ENCODE results near the gene BANP.
"Not testable (repeated sequence)": the region's sequence is repeated elsewhere in the genome, so short reads cannot be mapped to it uniquely, and the experiment has no call there.

Gene BANP

GRCh38 chr16:88088611-88089010 lies 137.4 kb downstream of the BANP start:
- DNase-seq (ENCODE audit: low read depth) = not testable (repeated sequence)

DNA sequence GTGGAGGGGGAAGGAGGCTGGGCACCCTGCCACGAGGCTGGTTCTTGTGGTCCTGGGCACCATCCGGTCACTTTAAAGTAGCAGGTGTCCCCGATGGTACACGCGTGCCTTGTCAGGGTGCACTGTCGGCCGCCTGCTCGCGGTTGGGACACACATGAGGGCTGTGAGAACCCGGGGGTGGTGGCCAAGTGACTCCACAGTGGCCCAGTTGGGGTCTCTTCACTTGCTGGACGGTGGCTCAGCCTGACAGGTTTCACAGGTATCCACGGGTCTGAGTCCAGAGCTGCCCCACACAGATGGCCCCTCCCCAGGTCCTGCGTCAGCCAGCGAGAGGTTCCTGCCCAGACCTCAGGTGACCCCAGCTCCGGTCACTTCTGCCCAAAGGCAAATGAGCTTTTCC lies 137.8 kb downstream of the BANP start:
- DNase-seq (ENCODE audit: low read depth) = not testable (repeated sequence)

DNA sequence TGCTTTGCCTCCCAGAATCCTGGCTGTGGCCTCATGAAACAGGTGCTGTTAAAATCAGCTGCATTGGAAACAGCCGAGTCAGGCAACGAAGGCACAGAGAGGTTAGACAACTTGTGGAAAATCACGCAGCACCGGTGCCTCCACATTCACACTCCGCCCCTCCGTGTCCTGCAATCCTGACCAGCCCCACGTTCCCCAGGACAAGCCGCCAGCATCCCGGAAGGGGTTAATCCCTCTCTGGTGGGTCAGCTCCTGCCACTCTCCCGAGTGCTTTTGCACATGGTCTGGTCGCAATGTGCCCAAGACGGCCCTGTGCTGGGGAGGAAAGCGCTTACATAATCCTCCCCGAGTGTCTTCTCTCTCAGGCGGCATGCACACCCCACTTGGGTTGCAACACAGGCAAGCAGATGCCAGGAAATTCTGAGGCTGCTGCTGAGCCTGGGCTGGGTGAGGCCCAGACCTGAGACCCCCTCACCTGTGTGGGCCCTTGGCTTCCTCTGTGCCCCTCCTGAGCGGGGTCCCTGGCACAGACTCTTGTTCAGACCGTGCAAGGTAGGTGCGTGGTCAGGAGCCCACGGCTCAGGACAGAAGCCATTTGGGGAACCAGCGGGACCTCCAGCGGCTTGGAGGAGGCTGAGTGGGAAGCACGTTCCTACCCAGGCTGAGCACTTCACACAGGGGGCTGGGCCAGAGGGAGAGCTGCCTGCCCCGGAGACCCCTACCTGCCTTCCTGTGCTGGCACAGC lies 138.6 kb downstream of the BANP start:
- not testable (repeated sequence) for DNase-seq (ENCODE audit: low read depth)

DNA sequence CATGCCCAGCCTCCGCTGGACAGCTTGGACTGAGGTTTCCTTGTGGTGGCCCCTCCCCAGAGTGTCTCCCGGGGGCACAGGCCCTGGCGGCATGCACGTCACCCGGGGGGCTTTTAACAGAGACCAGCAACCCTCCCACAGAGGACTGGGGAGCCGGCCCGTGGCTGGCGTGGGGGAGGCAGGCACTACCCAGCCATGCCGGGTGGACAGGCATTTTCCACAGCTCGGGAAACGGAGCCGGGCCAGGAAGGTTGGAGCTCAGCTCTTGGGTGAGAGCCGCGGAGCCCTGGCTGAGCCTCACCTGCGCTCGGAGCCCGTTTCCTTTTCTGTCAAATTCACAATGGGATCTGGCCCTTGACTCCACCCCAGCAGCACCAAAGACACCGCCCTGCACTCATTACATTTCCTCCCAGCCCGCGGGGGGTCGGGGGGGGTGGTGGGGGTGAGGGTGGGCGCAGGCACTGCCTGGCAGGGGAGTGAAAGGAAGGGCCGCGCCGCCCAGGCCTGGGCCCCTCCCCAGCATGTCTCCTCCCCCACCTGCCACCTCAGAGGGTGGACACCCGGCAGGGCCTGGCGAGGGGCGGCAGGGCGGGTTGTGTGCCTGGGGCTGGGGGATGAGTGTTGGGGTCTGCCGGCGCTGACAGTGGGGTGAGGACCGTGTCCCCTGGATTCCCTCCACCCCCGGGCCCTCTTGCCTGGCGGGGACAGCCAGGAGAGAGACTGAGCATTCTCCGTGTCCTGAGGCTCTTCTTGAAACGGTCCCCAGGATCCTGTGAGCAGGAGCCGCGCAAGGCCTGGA lies 139.3 kb downstream of the BANP start:
- not testable (repeated sequence) for DNase-seq (ENCODE audit: low read depth)

GRCh38 chr16:88091221-88091971 lies 140.2 kb downstream of the BANP start:
- DNase-seq (ENCODE audit: low read depth) = not testable (repeated sequence)

GRCh38 chr16:88091972-88092302 lies 140.7 kb downstream of the BANP start:
- DNase-seq (ENCODE audit: low read depth) = not testable (repeated sequence)

DNA sequence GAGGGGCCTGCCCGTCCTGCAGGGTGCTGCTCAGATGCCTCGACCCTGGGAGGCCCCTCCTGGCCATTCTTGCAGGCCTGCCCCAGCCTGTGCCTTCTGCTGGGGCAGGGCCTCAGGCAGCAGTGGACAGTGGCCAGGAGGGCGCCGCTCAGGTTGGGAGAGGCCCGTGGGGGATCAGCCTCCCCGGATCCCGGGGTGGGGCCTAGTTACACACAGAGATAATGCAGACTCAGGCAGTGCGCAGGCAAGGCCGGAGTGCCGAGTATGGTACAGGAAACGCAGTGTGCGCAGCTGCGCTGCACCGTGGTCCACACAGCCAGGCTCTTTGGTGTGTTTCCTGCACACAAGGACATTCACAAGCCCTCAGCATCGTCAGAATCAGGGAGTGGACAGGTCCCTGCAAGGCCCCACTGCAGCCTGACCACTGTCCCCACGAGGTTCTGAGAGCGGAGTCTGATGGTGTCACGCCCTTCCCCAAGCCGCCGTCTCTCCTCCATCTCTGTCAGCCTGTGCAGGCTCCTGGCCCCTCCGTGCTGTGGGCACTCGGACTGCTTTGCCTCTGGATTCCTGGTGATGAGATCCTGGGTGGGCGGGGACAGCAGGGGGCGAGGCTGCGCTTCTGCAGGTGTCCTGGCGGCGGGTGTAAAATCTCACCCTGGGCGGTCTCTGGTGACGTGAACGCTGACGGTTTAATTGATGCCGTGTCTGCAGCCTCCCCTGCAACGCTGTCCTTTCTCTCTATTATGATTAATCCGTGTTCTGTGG lies 141.7 kb downstream of the BANP start:
- not testable (repeated sequence) for DNase-seq (ENCODE audit: low read depth)

GRCh38 chr16:88093556-88094252 lies 142.5 kb downstream of the BANP start:
- DNase-seq (ENCODE audit: low read depth) = not testable (repeated sequence)

DNA sequence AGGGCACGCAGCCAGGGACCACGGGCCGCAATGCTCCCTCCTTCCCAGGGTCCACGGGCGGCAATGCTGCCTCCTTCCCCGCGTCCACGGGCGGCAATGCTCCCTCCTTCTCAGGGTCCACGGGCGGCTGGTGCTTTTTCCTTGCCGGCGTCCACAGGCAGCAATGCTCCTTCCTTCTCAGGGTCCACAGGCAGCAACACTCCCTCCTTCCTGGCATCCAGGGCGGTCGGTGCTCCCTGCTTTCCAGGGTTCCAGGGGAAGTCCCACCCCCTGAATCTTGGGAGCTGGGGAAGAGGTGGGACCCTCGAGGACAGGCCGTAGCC lies 143.0 kb downstream of the BANP start:
- not testable (repeated sequence) for DNase-seq (ENCODE audit: low read depth)

GRCh38 chr16:88094900-88095299 lies 143.7 kb downstream of the BANP start:
- DNase-seq (ENCODE audit: low read depth) = not testable (repeated sequence)

DNA sequence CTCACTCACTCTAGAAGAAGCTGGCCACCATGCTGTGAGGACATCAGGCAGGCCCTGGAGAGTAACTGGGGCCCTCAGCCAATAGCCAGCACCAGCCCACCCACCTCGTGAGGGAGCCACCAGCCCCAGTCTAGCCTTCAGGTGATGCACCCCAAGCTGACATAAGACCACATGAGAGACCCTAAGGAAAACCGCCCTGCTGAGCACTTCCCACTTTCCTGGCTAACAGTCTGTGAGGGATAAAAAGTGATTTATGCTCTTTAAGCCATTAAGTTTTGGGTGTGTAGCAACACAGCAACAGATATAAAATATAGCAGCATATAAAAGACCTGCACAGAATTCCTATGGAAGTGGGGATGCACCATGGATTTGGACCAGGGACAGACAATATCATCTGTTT lies 145.4 kb downstream of the BANP start:
- DNase-seq (ENCODE audit: low read depth) = not testable (repeated sequence)

- not testable (repeated sequence) for DNase-seq (ENCODE audit: low read depth)
Observed at GRCh38 chr16:88098731-88099562, 147.7 kb downstream of the BANP start.

- DNase-seq (ENCODE audit: low read depth) = no peak
Observed at GRCh38 chr16:88099563-88099890, 148.3 kb downstream of the BANP start.

- not testable (repeated sequence) for DNase-seq (ENCODE audit: low read depth)
Observed at GRCh38 chr16:88099956-88100355, 148.7 kb downstream of the BANP start.

DNA sequence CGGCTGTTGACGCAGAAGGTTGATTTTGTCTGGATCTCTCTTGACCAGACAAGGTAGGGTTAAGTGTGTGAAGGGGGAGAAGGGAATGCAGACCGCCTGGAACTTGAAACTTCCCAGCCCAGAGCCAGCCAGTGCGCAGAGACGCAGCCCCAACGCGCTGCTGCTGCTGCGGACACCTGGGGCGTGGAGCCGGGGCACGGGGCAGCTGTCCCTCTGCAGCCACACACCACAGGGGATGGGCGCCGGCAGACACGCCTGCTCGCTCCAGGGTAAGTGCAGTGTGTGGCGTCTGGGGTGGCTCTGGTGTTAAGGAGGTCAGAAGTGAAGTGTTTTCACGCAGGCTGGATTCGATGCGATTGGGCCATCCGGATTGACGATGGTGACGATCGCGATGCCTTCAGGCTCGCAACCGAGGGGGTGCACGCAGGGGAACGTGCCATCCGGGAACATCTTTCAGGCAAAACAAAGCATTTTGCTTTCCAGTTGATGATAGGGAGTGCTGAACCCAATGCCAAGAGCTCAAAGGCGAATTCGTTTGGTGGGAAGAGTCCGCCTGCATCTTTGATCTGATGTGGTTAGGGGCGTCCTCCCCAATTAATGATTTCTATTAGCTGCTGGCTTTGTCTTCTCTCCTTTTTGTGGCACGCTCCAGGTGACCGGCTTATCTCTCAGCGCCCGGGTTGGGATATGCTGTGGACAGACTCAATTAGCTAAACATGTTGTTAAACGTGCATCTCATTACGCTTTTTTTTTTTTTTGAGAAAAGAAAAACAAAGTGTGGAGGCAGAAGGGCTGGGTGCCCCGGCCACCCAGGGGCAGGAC lies 149.8 kb downstream of the BANP start:
- DNase-seq (ENCODE audit: low read depth) = not testable (repeated sequence)

GRCh38 chr16:88101623-88102105 lies 150.4 kb downstream of the BANP start:
- DNase-seq (ENCODE audit: low read depth) = not testable (repeated sequence)

DNA sequence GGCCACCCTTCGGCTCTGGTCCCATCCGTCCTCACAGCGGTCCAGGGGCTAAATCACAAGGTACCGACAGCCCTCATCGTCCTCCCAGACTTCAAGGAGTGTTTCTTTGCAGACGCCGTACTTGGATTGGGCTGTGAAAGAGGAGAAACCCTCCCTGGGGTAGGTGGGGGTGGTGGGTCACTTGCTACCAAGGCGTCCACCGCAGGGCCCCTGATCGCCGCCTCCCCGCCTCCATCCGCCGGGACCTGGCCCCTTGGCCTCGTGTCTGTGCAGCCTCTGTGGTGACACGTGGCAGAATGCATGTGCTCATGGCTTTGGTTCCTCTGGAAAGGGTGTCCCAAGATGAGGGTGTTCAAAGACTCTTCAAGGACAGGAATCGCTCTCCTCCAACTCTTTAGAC lies 151.4 kb downstream of the BANP start:
- DNase-seq (ENCODE audit: low read depth) = no peak

DNA sequence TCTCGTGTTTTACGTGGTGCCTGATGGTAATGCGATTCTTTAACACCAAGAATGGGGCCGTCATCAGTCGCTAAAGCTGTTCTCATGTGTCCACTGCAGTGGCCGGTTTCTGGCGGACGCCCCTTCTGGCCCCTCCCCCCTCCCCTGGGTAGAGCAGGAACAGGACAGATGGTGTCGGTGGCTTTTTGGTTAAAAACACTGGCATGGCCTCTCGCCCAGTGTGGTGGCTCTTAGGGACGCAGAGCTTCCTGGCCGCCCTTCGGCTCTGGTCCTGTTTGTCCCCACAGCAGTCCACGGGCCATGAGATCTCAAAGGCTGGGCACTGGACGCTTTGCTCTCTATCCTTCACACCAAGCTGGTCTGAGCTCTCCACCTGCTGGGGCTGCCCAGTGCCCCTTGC lies 151.8 kb downstream of the BANP start:
- no peak for DNase-seq (ENCODE audit: low read depth)

GRCh38 chr16:88103581-88104188 lies 152.5 kb downstream of the BANP start:
- no peak for DNase-seq (ENCODE audit: low read depth)
